A673 (cell line): ENCODE data around the gene UNC13B. TPM values are rescaled to one million over a fixed set of nuclear protein-coding genes. Genes with fewer than 3 reads are reported as not detected.

Experiments used
- BruUV-seq: library from RNA; stranded (reverse); fragments of 400-500 nt; replicated peaks from 2 replicates; lab custom pipeline; 2021; lab: Mats Ljungman, UMichigan
- CTCF ChIA-PET: fragments of 300-600 bp; sonication (Branson Sonifier 250); formaldehyde crosslinking; loops from one replicate; lab custom pipeline; 2022; ENCODE audit warnings: antibody characterized with exemption; lab: Charles Lee
- POLR2A ChIA-PET: fragments of 300-600 bp; sonication (Branson Sonifier 250); formaldehyde crosslinking; loops from one replicate; lab custom pipeline; 2022; ENCODE audit warnings: antibody characterized with exemption; ENCODE audit not compliant: low non-redundant PET; lab: Charles Lee
- DNase-seq: peaks from one replicate; pipeline ENCODE4 v3.0.0-alpha.2; 2015; ENCODE audit warnings: low spot score
- H3K27ac ChIP-seq: fragments of 200-600 bp; sonication (generic); 2 replicates; pipeline ENCODE4 v1.5.1; 2016; ENCODE audit warnings: mixed run types, low read depth, mild to moderate bottlenecking, mixed read lengths, antibody characterized with exemption, low read length; ENCODE audit not compliant: poor library complexity, severe bottlenecking
- H3K27me3 ChIP-seq: fragments of 200-600 bp; sonication (generic); replicated peaks from 2 replicates; pipeline ENCODE4 v1.6.1; 2017; ENCODE audit warnings: mixed run types, low read depth, mild to moderate bottlenecking, mixed read lengths, antibody characterized with exemption, low read length; ENCODE audit not compliant: insufficient read depth, poor library complexity
- H3K36me3 ChIP-seq: fragments of 200-600 bp; sonication (generic); 2 replicates; pipeline ENCODE4 v1.6.1; 2016; ENCODE audit warnings: mixed run types, mild to moderate bottlenecking, mixed read lengths, antibody characterized with exemption, low read length; ENCODE audit not compliant: insufficient read depth, poor library complexity, severe bottlenecking
- H3K4me1 ChIP-seq: fragments of 200-600 bp; sonication (generic); 2 replicates; pipeline ENCODE4 v1.6.1; 2017; ENCODE audit warnings: mixed run types, mild to moderate bottlenecking, mixed read lengths, antibody characterized with exemption, low read length; ENCODE audit not compliant: insufficient read depth, poor library complexity, severe bottlenecking
- H3K4me3 ChIP-seq: fragments of 200-600 bp; sonication (generic); 2 replicates; pipeline ENCODE4 v1.5.1; 2016; ENCODE audit warnings: low read depth, mixed run types, mild to moderate bottlenecking, mixed read lengths, low read length; ENCODE audit not compliant: poor library complexity, severe bottlenecking
- H3K9me3 ChIP-seq: fragments of 200-600 bp; sonication (generic); 2 replicates; pipeline ENCODE4 v1.6.1; 2016; ENCODE audit warnings: mixed run types, low read depth, mild to moderate bottlenecking, mixed read lengths, antibody characterized with exemption, low read length; ENCODE audit not compliant: poor library complexity, severe bottlenecking
- CTCF ChIP-seq: fragments of 300-800, 200-600 bp; sonication (generic); conservative IDR thresholded peaks from 2 replicates; pipeline ENCODE4 v1.5.1; 2017; ENCODE audit warnings: low read depth, mild to moderate bottlenecking, antibody characterized with exemption, low read length, moderate library complexity, mixed read lengths
- EZH2 ChIP-seq: fragments of 200-600 bp; sonication (generic); IDR thresholded peaks from 2 replicates; pipeline ENCODE4 v1.6.1; 2017; ENCODE audit warnings: borderline replicate concordance, low read depth, mild to moderate bottlenecking, mixed read lengths, antibody characterized with exemption, low read length; ENCODE audit not compliant: poor library complexity, severe bottlenecking
- intact Hi-C: fragments of 100-400 bp; cut with micrococcal nuclease; formaldehyde crosslinking; loops from one replicate; pipeline ENCODE4 v1.10.0; 2022; ENCODE audit not compliant: unreplicated experiment
- total RNA-seq: library from RNA; stranded (reverse); gene quantifications from 2 replicates; pipeline ENCODE4 v1.2.3, GENCODE V29; 2021

Gene UNC13B
- total RNA-seq, 1 experiment from 2014 or later, result 19.8 TPM

DNA sequence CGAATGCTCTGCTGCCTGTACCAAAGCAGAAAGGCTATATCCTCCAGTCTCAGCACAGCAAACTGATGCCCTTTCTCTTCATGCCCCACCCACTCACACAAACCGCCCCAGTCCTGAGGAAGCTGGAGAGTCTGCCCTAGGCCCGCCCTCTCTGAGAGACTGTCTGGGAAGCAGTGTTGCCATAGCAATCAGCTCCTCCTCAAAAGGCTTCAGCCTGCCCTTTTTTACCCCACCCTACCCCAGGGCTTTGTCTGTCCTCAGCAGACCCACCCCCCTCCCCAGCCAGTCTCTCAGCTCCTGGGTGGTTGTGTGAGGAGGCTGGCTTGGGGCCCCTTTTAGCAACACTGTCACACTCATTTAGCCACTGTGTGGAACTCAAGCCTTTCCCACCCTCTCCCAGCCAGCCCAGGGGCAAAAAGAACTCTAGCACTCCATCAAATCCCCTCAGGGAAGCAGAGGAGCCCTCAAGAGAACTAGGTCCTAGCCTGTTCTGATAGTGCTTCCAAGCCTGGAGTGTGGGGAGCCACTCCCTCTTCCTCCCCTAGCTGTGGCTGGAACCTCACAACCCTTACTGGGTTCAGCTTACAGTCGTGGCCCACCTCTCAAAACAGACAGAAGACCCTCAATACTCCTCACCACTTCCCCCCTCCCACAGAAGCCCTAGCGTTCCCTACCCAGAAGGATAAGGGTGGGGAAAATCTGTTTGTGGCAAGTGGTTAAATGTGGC, 47.5 kb upstream of the UNC13B start:
- no TSS peak for BruUV-seq
- peaks cover 37% of the 10 kb centered on the region for H3K4me1 ChIP-seq
- ChIA-PET CTCF (interaction anchor here (1.0 kb wide), 1 partner anchor 214 kb away, joined by 4 read pairs; no protein-coding TSS in a partner anchor), POLR2A (interaction anchor here (0.5 to 0.7 kb wide), 2 partner anchors 11 to 167 kb away, joined by 4 to 6 read pairs; no protein-coding TSS in a partner anchor)
- H3K9me3 ChIP-seq, result no peaks in the 10 kb centered on the region
- H3K36me3 ChIP-seq, result no peaks in the 10 kb centered on the region
- no peak for TF ChIP-seq CTCF
- TF ChIP-seq EZH2, result no peak
- DNase-seq, result peak; percentile 97
- no peaks in the 10 kb centered on the region for H3K27me3 ChIP-seq
- intact Hi-C loops, result loop anchor here (10.0 kb wide), 1 partner anchor 271 kb away; no protein-coding TSS in a partner anchor
- peak overlapping the region; percentile 83 for H3K27ac ChIP-seq
- peak overlapping the region; percentile 53 for H3K4me3 ChIP-seq

GRCh38 chr9:35114840-35115628, 46.8 kb upstream of the UNC13B start:
- TF ChIP-seq CTCF (no peak), EZH2 (no peak)
- Histone ChIP-seq H3K9me3 (no peaks in the 10 kb centered on the region), H3K36me3 (no peaks in the 10 kb centered on the region), H3K27me3 (no peaks in the 10 kb centered on the region), H3K4me3 (peak overlapping the region; percentile 53), H3K4me1 (peaks cover 37% of the 10 kb centered on the region), H3K27ac (peak overlapping the region; percentile 83)
- intact Hi-C loops, result loop anchor here (5.0 to 10.0 kb wide), 4 partner anchors 162 to 542 kb away; partner anchors contain the start of genes CCDC107 and RMRP
- CTCF ChIA-PET, result interaction anchor here (0.7 to 1.1 kb wide), 7 partner anchors 12 to 439 kb away, joined by 3 to 8 read pairs (median 5); partner anchors contain the start of gene STOML2
- no TSS peak for BruUV-seq
- peak; percentile 58 for DNase-seq
- POLR2A ChIA-PET, result interaction anchor here (0.6 to 1.0 kb wide), 2 partner anchors 12 to 215 kb away, joined by 3 read pairs; partner anchors contain the start of gene STOML2
